OCI-LY1 (cell line): ENCODE measurements around the gene ATP1B1.

Experiments
- EZH2 ChIP-seq: fragments of 200-600 bp; sonication (generic), shearing (Covaris generic); IDR thresholded peaks from 2 replicates; pipeline ENCODE4 v1.8.0; 2017; ENCODE audit warnings: borderline replicate concordance, mixed run types, mild to moderate bottlenecking, antibody characterized with exemption, low read length, moderate library complexity, mixed read lengths
- TF ChIP-seq, protein P1 (sequence below): fragments of 200-600 bp; sonication (generic), shearing (Covaris generic); IDR thresholded peaks from 2 replicates; pipeline ENCODE4 v1.5.1; 2017; ENCODE audit warnings: mild to moderate bottlenecking, antibody characterized with exemption, low read length, moderate library complexity, mixed read lengths

DNA sequence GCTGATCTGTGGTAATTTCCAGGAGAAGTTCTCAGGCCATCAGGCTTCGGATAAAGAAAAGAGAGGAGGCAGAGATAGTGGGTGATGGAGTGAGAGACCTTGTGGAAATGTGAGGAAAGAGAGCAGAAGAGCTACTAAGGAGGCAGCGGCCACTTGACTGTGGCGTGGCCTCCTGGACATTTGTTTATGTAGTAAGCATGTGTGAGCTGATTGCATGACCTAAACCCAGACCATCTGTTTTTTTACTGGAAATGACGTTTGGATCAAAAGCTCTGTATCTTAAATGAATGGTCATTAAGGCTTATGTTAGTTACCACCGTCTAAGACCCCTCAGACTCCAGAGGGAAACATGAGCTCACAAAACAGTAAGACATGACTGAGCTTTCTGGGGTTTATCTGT, 13.6 kb downstream of the ATP1B1 start:
- TF ChIP-seq, protein P1, sequence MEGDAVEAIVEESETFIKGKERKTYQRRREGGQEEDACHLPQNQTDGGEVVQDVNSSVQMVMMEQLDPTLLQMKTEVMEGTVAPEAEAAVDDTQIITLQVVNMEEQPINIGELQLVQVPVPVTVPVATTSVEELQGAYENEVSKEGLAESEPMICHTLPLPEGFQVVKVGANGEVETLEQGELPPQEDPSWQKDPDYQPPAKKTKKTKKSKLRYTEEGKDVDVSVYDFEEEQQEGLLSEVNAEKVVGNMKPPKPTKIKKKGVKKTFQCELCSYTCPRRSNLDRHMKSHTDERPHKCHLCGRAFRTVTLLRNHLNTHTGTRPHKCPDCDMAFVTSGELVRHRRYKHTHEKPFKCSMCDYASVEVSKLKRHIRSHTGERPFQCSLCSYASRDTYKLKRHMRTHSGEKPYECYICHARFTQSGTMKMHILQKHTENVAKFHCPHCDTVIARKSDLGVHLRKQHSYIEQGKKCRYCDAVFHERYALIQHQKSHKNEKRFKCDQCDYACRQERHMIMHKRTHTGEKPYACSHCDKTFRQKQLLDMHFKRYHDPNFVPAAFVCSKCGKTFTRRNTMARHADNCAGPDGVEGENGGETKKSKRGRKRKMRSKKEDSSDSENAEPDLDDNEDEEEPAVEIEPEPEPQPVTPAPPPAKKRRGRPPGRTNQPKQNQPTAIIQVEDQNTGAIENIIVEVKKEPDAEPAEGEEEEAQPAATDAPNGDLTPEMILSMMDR: no peak
- TF ChIP-seq EZH2: no peak
